Measurements from ENCODE around the gene SLU7.
A peak's percentile ranks its signal among the peaks of the same experiment; 100 is the strongest.
"Not testable (repeated sequence)": the region's sequence is repeated elsewhere in the genome, so short reads cannot be mapped to it uniquely, and the experiment has no call there.

The SLU7 gene

GRCh38 chr5:160450164-160450932 is 31.5 kb upstream of the SLU7 start:
- DNase-seq: no peak

- no peak for DNase-seq
These were observed 30.6 kb upstream of the SLU7 start for GRCh38 chr5:160449458-160449857.

GRCh38 chr5:160448886-160449285 is 30.0 kb upstream of the SLU7 start:
- DNase-seq: no peak

- DNase-seq: no peak
These were observed 26.9 kb upstream of the SLU7 start for GRCh38 chr5:160445751-160446150.

- no peak for DNase-seq
These were observed 26.3 kb upstream of the SLU7 start for GRCh38 chr5:160445132-160445531.

GRCh38 chr5:160444407-160444806 is 25.5 kb upstream of the SLU7 start:
- DNase-seq: no peak

- no peak for DNase-seq
These were observed 24.0 kb upstream of the SLU7 start for GRCh38 chr5:160442824-160443431.

- no peak for DNase-seq
These were observed 22.5 kb upstream of the SLU7 start for GRCh38 chr5:160441311-160441781.

GRCh38 chr5:160439205-160439600 is 20.3 kb upstream of the SLU7 start:
- DNase-seq: peak; percentile 86

- DNase-seq: peak; percentile 71
These were observed 19.7 kb upstream of the SLU7 start for GRCh38 chr5:160438316-160439204.

- no peak for DNase-seq
These were observed 18.4 kb upstream of the SLU7 start for GRCh38 chr5:160437271-160437670.

- not testable (repeated sequence) for DNase-seq
These were observed 17.8 kb upstream of the SLU7 start for GRCh38 chr5:160436661-160437060.

- no peak for DNase-seq
These were observed 17.1 kb upstream of the SLU7 start for GRCh38 chr5:160436017-160436416.

- no peak for DNase-seq
These were observed 16.7 kb upstream of the SLU7 start for GRCh38 chr5:160435532-160435931.

- peak; percentile 79 for DNase-seq
These were observed 15.2 kb upstream of the SLU7 start for GRCh38 chr5:160434022-160434531.

GRCh38 chr5:160432787-160433186 is 13.9 kb upstream of the SLU7 start:
- no peak for DNase-seq

GRCh38 chr5:160432196-160432595 is 13.3 kb upstream of the SLU7 start:
- no peak for DNase-seq

- no peak for DNase-seq
These were observed 8.7 kb upstream of the SLU7 start for GRCh38 chr5:160427607-160428006.

- DNase-seq: no peak
These were observed 4.2 kb upstream of the SLU7 start for GRCh38 chr5:160423099-160423498.

GRCh38 chr5:160421625-160422258 is 2.9 kb upstream of the SLU7 start, which contains the start of gene PTTG1:
Gene PTTG1, plus strand, starts transcription at chr5:160421855. Its CDS starts 458 bp downstream, at chr5:160422313.
- peak; percentile 93 for DNase-seq

- DNase-seq: no peak
These were observed 1.4 kb upstream of the SLU7 start for GRCh38 chr5:160420331-160420610.

GRCh38 chr5:160419458-160420330 is 813 bp upstream of the SLU7 start:
- DNase-seq: no peak

Data from retina (tissue), 1 donor.